ENCODE measurements around the gene SGPP2.

DNA sequence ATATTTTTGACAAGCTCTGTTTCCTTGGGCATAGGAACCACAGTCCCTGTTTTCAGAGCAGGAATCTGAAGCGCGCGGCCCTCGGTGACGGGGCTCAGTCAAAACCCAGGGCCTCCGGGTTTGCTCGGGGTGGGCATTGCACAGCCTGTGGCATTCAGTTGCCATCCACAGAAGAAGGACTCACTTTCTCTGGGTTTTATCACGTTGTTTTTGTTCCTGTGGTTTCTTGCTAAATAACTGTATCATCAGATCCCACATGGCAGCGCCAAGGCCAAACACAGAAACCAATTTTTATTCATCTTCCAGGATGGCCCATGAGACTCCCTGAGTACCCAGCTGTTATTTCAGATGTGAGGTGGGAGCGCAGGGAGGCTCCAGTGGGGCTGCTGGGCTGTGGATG lies 35.6 kb downstream of the SGPP2 start:
- no peak for TF ChIP-seq EZH2phosphoT487 (IDR thresholded peaks at IDR 0.05; ENCODE audit: borderline replicate concordance, low read length)
- TF ChIP-seq, protein P1, sequence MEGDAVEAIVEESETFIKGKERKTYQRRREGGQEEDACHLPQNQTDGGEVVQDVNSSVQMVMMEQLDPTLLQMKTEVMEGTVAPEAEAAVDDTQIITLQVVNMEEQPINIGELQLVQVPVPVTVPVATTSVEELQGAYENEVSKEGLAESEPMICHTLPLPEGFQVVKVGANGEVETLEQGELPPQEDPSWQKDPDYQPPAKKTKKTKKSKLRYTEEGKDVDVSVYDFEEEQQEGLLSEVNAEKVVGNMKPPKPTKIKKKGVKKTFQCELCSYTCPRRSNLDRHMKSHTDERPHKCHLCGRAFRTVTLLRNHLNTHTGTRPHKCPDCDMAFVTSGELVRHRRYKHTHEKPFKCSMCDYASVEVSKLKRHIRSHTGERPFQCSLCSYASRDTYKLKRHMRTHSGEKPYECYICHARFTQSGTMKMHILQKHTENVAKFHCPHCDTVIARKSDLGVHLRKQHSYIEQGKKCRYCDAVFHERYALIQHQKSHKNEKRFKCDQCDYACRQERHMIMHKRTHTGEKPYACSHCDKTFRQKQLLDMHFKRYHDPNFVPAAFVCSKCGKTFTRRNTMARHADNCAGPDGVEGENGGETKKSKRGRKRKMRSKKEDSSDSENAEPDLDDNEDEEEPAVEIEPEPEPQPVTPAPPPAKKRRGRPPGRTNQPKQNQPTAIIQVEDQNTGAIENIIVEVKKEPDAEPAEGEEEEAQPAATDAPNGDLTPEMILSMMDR (conservative IDR thresholded peaks at IDR 0.05; ENCODE audit: low read depth, low read length) = no peak

All from PC-3 (cell line).